ENCODE results near the gene XPO5. TPM values are rescaled to one million over a fixed set of nuclear protein-coding genes. Genes with fewer than 3 reads are reported as not detected.

The XPO5 gene
- total and polyA plus RNA-seq, 12 donors = 10.9 to 70.6 (median 21.9) TPM

- Histone ChIP-seq H3K4me1 (replicated peaks in 1 of 2) (peaks cover 18 to 25% of the 10 kb centered on the region in 2 donors), H3K27ac (peak within 1 kb of the TSS; percentile 39 to 95 (median 79)), H3K27me3 (no peaks in the 10 kb centered on the region), H3K9me3 (replicated peaks in 1 of 3) (no peaks in the 10 kb centered on the region), H3K36me3 (replicated peaks in 1 of 2) (peaks cover 0 to 49% of the 10 kb centered on the region in 2 donors), H3K4me3 (peak within 1 kb of the TSS; percentile 18 to 89 (median 26))
- no peak for TF ChIP-seq CTCF (IDR thresholded peaks at IDR 0.05)
- TF ChIP-seq POLR2A (IDR thresholded peaks at IDR 0.05) = peak; percentile 47 to 84
- peak; percentile 92 to 96 (median 95) for DNase-seq
- 1 to 8% (median 4%) methylated on average over 18 to 96 of the region's 96 CpGs for WGBS, 4 donors
- intact Hi-C loops (cut with DNase I) = loop anchor here (5.0 to 10.0 kb wide), 3 partner anchors 58 to 125 kb away; no protein-coding TSS in a partner anchor
These were observed 65.6 kb downstream of the XPO5 start, which contains the start of gene LRRC73 for GRCh38 chr6:43509984-43510826. Gene LRRC73, minus strand, starts transcription at chr6:43510346. Its CDS starts 561 bp downstream, at chr6:43509785.

- no peaks in the 10 kb centered on the region for H3K9me3 ChIP-seq (replicated peaks in 1 of 3)
- H3K4me1 ChIP-seq (replicated peaks in 1 of 2) = peaks cover 18% of the 10 kb centered on the region in 2 donors
- TF ChIP-seq POLR2A (IDR thresholded peaks at IDR 0.05) = no peak
- TF ChIP-seq CTCF (IDR thresholded peaks at IDR 0.05) = no peak
- DNase-seq = peak in 3 of 7 donors; percentile 46 to 65 (median 52)
- H3K36me3 ChIP-seq (replicated peaks in 1 of 2) = peaks cover 0 to 50% of the 10 kb centered on the region in 2 donors
- peak overlapping the region; percentile 39 to 95 (median 79) for H3K27ac ChIP-seq
- no peaks in the 10 kb centered on the region for H3K27me3 ChIP-seq
- WGBS, 4 donors = 6 to 33% (median 18%) methylated on average over 14 to 69 of the region's 69 CpGs
- peak overlapping the region; percentile 6 to 89 (median 22) for H3K4me3 ChIP-seq
- intact Hi-C loops (cut with DNase I) = loop anchor here (5.0 to 10.0 kb wide), 3 partner anchors 57 to 125 kb away; no protein-coding TSS in a partner anchor
These were observed 66.5 kb downstream of the XPO5 start for GRCh38 chr6:43509142-43509983.

- TF ChIP-seq CTCF (IDR thresholded peaks at IDR 0.05) (no peak), POLR2A (IDR thresholded peaks at IDR 0.05) (no peak)
- Histone ChIP-seq H3K36me3 (replicated peaks in 1 of 2) (peaks cover 0 to 50% of the 10 kb centered on the region in 2 donors), H3K9me3 (replicated peaks in 1 of 3) (no peaks in the 10 kb centered on the region), H3K27ac (peak overlapping the region in 1 of 5 donors; percentile 95), H3K4me3 (peak overlapping the region in 1 of 4 donors; percentile 89), H3K4me1 (replicated peaks in 1 of 2) (peaks cover 18% of the 10 kb centered on the region in 2 donors), H3K27me3 (no peaks in the 10 kb centered on the region)
- intact Hi-C loops (cut with DNase I) = loop anchor here (5.0 to 10.0 kb wide), 3 partner anchors 56 to 124 kb away; no protein-coding TSS in a partner anchor
- WGBS, 4 donors = 60 to 68% (median 64%) methylated on average over 6 to 8 of the region's 8 CpGs
- DNase-seq = no peak
These were observed 67.2 kb downstream of the XPO5 start for GRCh38 chr6:43508481-43509141.

All from adrenal gland (tissue), 12 donors.